GM12878 (cell line): ENCODE results near the gene TMUB1. TPM values are rescaled to one million over a fixed set of nuclear protein-coding genes. Genes with fewer than 3 reads are reported as not detected.

Experiments used
- ATAC-seq: fragments of 200-7000 bp; cut with Tn5 transposase; 3 replicates; pipeline ENCODE4 v1.9.1; 2020; ENCODE audit warnings: mild to moderate bottlenecking, moderate library complexity
- BruUV-seq: library from RNA; stranded (reverse); fragments of 400-500 nt; replicated peaks from 2 replicates; lab custom pipeline; 2021; lab: Mats Ljungman, UMichigan
- CTCF ChIA-PET: fragments of 300-600 bp; sonication (Branson Sonifier 250); formaldehyde crosslinking; extraction: SDS; loops from one replicate; lab custom pipeline; 2021; ENCODE audit warnings: inconsistent platforms; lab: Yijun Ruan, JAX
- POLR2A ChIA-PET: fragments of 350-600 bp; formaldehyde crosslinking; extraction: SDS; loops from one replicate; lab custom pipeline; 2021; ENCODE audit warnings: inconsistent platforms; lab: Charles Lee
- RAD21 ChIA-PET: fragments of 300-600 bp; sonication (Branson Sonifier 250); formaldehyde crosslinking; loops from one replicate; lab custom pipeline; 2023; ENCODE audit warnings: antibody characterized with exemption; ENCODE audit not compliant: unreplicated experiment; lab: Charles Lee
- SMC1A ChIA-PET: fragments of 300-600 bp; sonication (Branson Sonifier 250); formaldehyde crosslinking; loops from one replicate; lab custom pipeline; 2023; ENCODE audit not compliant: unreplicated experiment, uncharacterized antibody; lab: Charles Lee
- DNase-seq: peaks from one replicate; pipeline ENCODE4 v3.0.0-alpha.2; 2011; ENCODE audit warnings: low read depth, low spot score
- FAIRE-seq: peaks from 3 replicates; lab custom pipeline; 2011; peaks lifted over from hg19 to GRCh38; lab: Jason Lieb, UNC
- H2AFZ ChIP-seq: 2 replicates; pipeline ENCODE4 v1.6.0; 2011; ENCODE audit warnings: low read depth, low read length, control low read depth; ENCODE audit not compliant: control insufficient read depth
- H3K27ac ChIP-seq: 2 replicates; pipeline ENCODE4 v1.5.1; 2011; ENCODE audit warnings: control low read depth; ENCODE audit not compliant: control insufficient read depth, insufficient read depth
- H3K27me3 ChIP-seq, 2 experiments: replicated peaks in 1 of 2; 2 replicates each; pipeline versions ENCODE4 v1.6.0 to v1.6.1; 2011; ENCODE audit warnings: low read length in 1 of 2; ENCODE audit not compliant: control insufficient read depth in 2 of 2, insufficient read depth in 2 of 2
- H3K36me3 ChIP-seq, 2 experiments: 2 replicates each; pipeline ENCODE4 v1.5.1; 2011; ENCODE audit warnings: low read length in 1 of 2; ENCODE audit not compliant: control insufficient read depth in 2 of 2, insufficient read depth in 2 of 2
- H3K4me1 ChIP-seq: 2 replicates; pipeline ENCODE4 v1.6.1; 2011; ENCODE audit warnings: mild to moderate bottlenecking, low read length, moderate library complexity, mixed read lengths; ENCODE audit not compliant: control insufficient read depth, insufficient read depth
- H3K4me2 ChIP-seq: 2 replicates; pipeline ENCODE4 v1.6.0; 2011; ENCODE audit warnings: control low read depth; ENCODE audit not compliant: control insufficient read depth, insufficient read depth
- H3K4me3 ChIP-seq: fragments of 200-600 bp; sonication (generic); 2 replicates; pipeline ENCODE4 v1.5.1; 2016
- H3K79me2 ChIP-seq: 2 replicates; pipeline ENCODE4 v1.6.0; 2011; ENCODE audit warnings: low read length; ENCODE audit not compliant: control insufficient read depth, insufficient read depth
- H3K9ac ChIP-seq: 2 replicates; pipeline ENCODE4 v1.8.0; 2011; ENCODE audit warnings: low read length, control low read depth, mixed read lengths; ENCODE audit not compliant: control insufficient read depth, insufficient read depth
- H3K9me3 ChIP-seq: replicated peaks from 3 replicates; pipeline ENCODE4 v1.5.1; 2011; ENCODE audit warnings: mild to moderate bottlenecking, low read length; ENCODE audit not compliant: control insufficient read depth, insufficient read depth
- H4K20me1 ChIP-seq: 2 replicates; pipeline ENCODE4 v1.6.0; 2011; ENCODE audit not compliant: control insufficient read depth, insufficient read depth
- EED ChIP-seq: sonication (generic); IDR thresholded peaks from 2 replicates; pipeline ENCODE4 v1.6.1; 2016; ENCODE audit warnings: antibody characterized with exemption, low read depth
- ETV6 ChIP-seq, 2 experiments: fragments of 450-650 bp in 1 of 2; IDR thresholded peaks in 1 of 2; conservative IDR thresholded peaks in 1 of 2; 2 replicates each; pipeline ENCODE4 v1.6.1; 2014; ENCODE audit warnings: antibody characterized with exemption in 1 of 2, borderline replicate concordance in 1 of 2, low read depth in 1 of 2, mild to moderate bottlenecking in 1 of 2, moderate library complexity in 1 of 2
- NR2F1 ChIP-seq: fragments of 450-650 bp; conservative IDR thresholded peaks from 2 replicates; pipeline ENCODE4 v1.6.1; 2017; ENCODE audit warnings: mild to moderate bottlenecking
- SMAD5 ChIP-seq: IDR thresholded peaks from 2 replicates; pipeline ENCODE4 v1.6.1; 2016; ENCODE audit warnings: antibody characterized with exemption, low read depth
- WGBS: methylation state at CpG from one replicate; pipeline ENCODE4 v1.1.6; 2016; ENCODE audit warnings: low lambda C conversion rate; ENCODE audit not compliant: insufficient replicate concordance, insufficient coverage; ENCODE audit errors: missing lambda C conversion rate; 5-methylcytosine and 5-hydroxymethylcytosine counted together
- in situ Hi-C: fragments of 300-500 bp; cut with MboI; formaldehyde crosslinking; loops from 9 replicates; pipeline ENCODE4 v1.14.3; 2018; ENCODE audit warnings: mixed read lengths
- intact Hi-C: fragments of 100-400 bp; cut with micrococcal nuclease; formaldehyde crosslinking; loops from one replicate; pipeline ENCODE4 v1.14.2; 2022; ENCODE audit not compliant: unreplicated experiment
- polyA plus RNA-seq, 11 experiments: library from polyadenylated mRNA; depleted of rRNA in 4 of 11; unstranded in 6 of 11; stranded (reverse) in 5 of 11; fragments of >200 nt; fragmentation: Nextera tagmentation in 4 of 11; fragmentation: Illumina TruSeq in 1 of 11; extraction: Ambion mirVana in 4 of 11; extraction: Trizol in 1 of 11; gene quantifications; 1 replicate in 1 of 11; 2 replicates in 10 of 11; pipeline versions ENCODE4 v1.2.1 to v1.2.3, GENCODE V29; 2011 to 2016; ENCODE audit warnings: inconsistent platforms in 2 of 11, missing spikeins in 2 of 11, low read depth in 1 of 11
- total RNA-seq, 4 experiments: library from RNA; depleted of rRNA in 3 of 4; stranded (reverse); fragments of >200 nt in 3 of 4; fragmentation: Illumina TruSeq in 1 of 4; extraction: Trizol in 1 of 4; gene quantifications; 2 replicates each; pipeline versions ENCODE4 v1.2.1 to v1.2.3, GENCODE V29; 2013 to 2021
- TF ChIP-seq, protein P1 (sequence below): IDR thresholded peaks from 2 replicates; pipeline ENCODE4 v1.6.1; 2012; ENCODE audit warnings: improper control_type of control experiment, low read depth, low read length; ENCODE audit not compliant: insufficient replicate concordance
- TF ChIP-seq, protein P2 (sequence below): fragments of 450-650 bp; formaldehyde crosslinking; IDR thresholded peaks from 2 replicates; pipeline ENCODE4 v1.4.0; 2020; ENCODE audit warnings: mild to moderate bottlenecking, moderate library complexity

TMUB1 gene
- total and polyA plus RNA-seq, 10 of the 15 experiments (the other 5 are each of a cell fraction or from before 2014, with no cell fraction given): 0.27 to 79.5 (median 41.3) TPM; not detected in 1

DNA sequence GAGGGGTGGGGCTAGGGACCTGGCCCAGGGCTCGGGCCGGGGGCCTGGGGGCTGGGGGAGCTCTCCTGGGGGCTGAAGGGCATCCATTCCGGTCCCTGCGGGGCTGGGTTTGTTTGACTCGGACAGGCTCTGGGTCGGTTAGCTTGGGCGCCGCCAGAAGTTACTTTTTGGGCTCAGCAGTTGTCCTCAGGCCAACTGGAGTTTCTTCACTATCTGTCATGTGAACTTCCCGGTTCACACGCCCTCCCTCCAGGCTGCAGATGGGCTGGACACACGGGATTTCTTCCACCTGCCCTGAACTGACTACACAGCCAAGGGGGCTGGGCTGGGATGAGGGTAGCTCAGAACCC lies 20.1 kb downstream of the TMUB1 start:
- Histone ChIP-seq H3K27me3 (no peaks in the 10 kb centered on the region), H3K36me3 (peaks cover 9 to 12% of the 10 kb centered on the region in 2 experiments; a peak in 3 of 4 replicates), H3K4me3 (no peak overlapping the region), H3K4me1 (peaks cover 15% of the 10 kb centered on the region), H4K20me1 (no peaks in the 10 kb centered on the region), H3K4me2 (no peak overlapping the region), H3K9me3 (no peaks in the 10 kb centered on the region), H3K9ac (no peak overlapping the region), H3K79me2 (peaks cover 19% of the 10 kb centered on the region), H2AFZ (no peak overlapping the region), H3K27ac (no peak overlapping the region)
- CTCF ChIA-PET: interaction anchor here (0.6 kb wide), 1 partner anchor 1408 kb away, joined by 3 read pairs; no protein-coding TSS in a partner anchor
- no peak for TF ChIP-seq ETV6 (conservative IDR thresholded peaks at IDR 0.05 in 1 of 2, IDR thresholded peaks at IDR 0.05 in 1 of 2; ENCODE audit: borderline replicate concordance in 1 of 2, low read depth in 1 of 2)
- TF ChIP-seq, protein P1, sequence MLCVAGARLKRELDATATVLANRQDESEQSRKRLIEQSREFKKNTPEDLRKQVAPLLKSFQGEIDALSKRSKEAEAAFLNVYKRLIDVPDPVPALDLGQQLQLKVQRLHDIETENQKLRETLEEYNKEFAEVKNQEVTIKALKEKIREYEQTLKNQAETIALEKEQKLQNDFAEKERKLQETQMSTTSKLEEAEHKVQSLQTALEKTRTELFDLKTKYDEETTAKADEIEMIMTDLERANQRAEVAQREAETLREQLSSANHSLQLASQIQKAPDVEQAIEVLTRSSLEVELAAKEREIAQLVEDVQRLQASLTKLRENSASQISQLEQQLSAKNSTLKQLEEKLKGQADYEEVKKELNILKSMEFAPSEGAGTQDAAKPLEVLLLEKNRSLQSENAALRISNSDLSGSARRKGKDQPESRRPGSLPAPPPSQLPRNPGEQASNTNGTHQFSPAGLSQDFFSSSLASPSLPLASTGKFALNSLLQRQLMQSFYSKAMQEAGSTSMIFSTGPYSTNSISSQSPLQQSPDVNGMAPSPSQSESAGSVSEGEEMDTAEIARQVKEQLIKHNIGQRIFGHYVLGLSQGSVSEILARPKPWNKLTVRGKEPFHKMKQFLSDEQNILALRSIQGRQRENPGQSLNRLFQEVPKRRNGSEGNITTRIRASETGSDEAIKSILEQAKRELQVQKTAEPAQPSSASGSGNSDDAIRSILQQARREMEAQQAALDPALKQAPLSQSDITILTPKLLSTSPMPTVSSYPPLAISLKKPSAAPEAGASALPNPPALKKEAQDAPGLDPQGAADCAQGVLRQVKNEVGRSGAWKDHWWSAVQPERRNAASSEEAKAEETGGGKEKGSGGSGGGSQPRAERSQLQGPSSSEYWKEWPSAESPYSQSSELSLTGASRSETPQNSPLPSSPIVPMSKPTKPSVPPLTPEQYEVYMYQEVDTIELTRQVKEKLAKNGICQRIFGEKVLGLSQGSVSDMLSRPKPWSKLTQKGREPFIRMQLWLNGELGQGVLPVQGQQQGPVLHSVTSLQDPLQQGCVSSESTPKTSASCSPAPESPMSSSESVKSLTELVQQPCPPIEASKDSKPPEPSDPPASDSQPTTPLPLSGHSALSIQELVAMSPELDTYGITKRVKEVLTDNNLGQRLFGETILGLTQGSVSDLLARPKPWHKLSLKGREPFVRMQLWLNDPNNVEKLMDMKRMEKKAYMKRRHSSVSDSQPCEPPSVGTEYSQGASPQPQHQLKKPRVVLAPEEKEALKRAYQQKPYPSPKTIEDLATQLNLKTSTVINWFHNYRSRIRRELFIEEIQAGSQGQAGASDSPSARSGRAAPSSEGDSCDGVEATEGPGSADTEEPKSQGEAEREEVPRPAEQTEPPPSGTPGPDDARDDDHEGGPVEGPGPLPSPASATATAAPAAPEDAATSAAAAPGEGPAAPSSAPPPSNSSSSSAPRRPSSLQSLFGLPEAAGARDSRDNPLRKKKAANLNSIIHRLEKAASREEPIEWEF: no peak
- TF ChIP-seq EED: no peak
- TF ChIP-seq, protein P2, sequence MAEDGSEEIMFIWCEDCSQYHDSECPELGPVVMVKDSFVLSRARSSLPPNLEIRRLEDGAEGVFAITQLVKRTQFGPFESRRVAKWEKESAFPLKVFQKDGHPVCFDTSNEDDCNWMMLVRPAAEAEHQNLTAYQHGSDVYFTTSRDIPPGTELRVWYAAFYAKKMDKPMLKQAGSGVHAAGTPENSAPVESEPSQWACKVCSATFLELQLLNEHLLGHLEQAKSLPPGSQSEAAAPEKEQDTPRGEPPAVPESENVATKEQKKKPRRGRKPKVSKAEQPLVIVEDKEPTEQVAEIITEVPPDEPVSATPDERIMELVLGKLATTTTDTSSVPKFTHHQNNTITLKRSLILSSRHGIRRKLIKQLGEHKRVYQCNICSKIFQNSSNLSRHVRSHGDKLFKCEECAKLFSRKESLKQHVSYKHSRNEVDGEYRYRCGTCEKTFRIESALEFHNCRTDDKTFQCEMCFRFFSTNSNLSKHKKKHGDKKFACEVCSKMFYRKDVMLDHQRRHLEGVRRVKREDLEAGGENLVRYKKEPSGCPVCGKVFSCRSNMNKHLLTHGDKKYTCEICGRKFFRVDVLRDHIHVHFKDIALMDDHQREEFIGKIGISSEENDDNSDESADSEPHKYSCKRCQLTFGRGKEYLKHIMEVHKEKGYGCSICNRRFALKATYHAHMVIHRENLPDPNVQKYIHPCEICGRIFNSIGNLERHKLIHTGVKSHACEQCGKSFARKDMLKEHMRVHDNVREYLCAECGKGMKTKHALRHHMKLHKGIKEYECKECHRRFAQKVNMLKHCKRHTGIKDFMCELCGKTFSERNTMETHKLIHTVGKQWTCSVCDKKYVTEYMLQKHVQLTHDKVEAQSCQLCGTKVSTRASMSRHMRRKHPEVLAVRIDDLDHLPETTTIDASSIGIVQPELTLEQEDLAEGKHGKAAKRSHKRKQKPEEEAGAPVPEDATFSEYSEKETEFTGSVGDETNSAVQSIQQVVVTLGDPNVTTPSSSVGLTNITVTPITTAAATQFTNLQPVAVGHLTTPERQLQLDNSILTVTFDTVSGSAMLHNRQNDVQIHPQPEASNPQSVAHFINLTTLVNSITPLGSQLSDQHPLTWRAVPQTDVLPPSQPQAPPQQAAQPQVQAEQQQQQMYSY (CRISPR knock-in tag): no peak
- TF ChIP-seq SMAD5: no peak
- no peak for TF ChIP-seq NR2F1
- SMC1A ChIA-PET: no interaction called here
- POLR2A ChIA-PET: no interaction called here
- ATAC-seq (no peak), FAIRE-seq (no peak), DNase-seq (no peak)
- intact Hi-C loops (no loop called here), in situ Hi-C loops (no loop called here)
- 100% methylated on average over 8 of the region's 11 CpGs for WGBS
- RAD21 ChIA-PET: no interaction called here
- no TSS peak for BruUV-seq
